Hepatocyte (in vitro differentiated cells): ENCODE results near the gene NGFR.

Experiments used
- CTCF ChIP-seq: fragments of 200-600 bp; sonication (generic); IDR thresholded peaks from 2 replicates; pipeline ENCODE4 v1.5.1; 2016; ENCODE audit warnings: antibody characterized with exemption, mild to moderate bottlenecking; ENCODE audit not compliant: poor library complexity
- EZH2 ChIP-seq: fragments of 200-600 bp; sonication (generic); IDR thresholded peaks from 2 replicates; pipeline ENCODE4 v1.6.1; 2016; ENCODE audit warnings: antibody characterized with exemption, mild to moderate bottlenecking, borderline replicate concordance

- TF ChIP-seq CTCF = no peak
- TF ChIP-seq EZH2 = no peak
These were observed at the start of gene NGFR for GRCh38 chr17:49494986-49495841.
